ENCODE results near the gene CALN1. TPM values are rescaled to one million over a fixed set of nuclear protein-coding genes. Genes with fewer than 3 reads are reported as not detected.

The CALN1 gene
- polyA plus RNA-seq, 3 donors = under 0.01 TPM; not detected in 2

DNA sequence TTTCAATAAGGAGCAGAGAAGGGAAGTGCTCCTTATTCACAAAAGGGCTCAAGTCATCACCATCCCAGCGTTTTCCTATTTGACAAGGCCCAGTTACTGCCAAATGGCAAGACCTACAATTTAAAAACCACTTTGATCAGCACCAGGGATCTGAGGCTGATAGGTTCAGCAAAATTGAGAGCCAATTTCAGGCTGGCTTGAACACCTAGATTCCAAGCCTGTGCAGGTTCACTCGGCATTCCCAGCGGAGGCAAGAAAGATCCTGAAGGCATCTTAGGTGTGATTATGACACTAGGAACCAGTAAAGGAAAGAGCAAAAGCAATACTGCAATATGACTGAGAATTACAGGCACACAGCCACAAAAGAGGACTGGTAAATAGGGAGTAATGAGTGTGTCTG, 441.4 kb downstream of the CALN1 start:
- TF ChIP-seq, protein P1, sequence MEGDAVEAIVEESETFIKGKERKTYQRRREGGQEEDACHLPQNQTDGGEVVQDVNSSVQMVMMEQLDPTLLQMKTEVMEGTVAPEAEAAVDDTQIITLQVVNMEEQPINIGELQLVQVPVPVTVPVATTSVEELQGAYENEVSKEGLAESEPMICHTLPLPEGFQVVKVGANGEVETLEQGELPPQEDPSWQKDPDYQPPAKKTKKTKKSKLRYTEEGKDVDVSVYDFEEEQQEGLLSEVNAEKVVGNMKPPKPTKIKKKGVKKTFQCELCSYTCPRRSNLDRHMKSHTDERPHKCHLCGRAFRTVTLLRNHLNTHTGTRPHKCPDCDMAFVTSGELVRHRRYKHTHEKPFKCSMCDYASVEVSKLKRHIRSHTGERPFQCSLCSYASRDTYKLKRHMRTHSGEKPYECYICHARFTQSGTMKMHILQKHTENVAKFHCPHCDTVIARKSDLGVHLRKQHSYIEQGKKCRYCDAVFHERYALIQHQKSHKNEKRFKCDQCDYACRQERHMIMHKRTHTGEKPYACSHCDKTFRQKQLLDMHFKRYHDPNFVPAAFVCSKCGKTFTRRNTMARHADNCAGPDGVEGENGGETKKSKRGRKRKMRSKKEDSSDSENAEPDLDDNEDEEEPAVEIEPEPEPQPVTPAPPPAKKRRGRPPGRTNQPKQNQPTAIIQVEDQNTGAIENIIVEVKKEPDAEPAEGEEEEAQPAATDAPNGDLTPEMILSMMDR (IDR thresholded peaks at IDR 0.05) = no peak
- Mint-ChIP-seq H3K27ac (no peak overlapping the region), H3K27me3 (ENCODE audit: low read depth in 3 of 3) (no peaks in the 10 kb centered on the region), H3K9me3 (peaks cover 0 to 3% (median 0%) of the 10 kb centered on the region in 7 donors), H3K4me3 (no peak overlapping the region), H3K36me3 (no peaks in the 10 kb centered on the region), H3K4me1 (no peaks in the 10 kb centered on the region)
- no peaks in the 10 kb centered on the region for H4K20me1 ChIP-seq (ENCODE audit: insufficient read depth, low read length)
- H3K4me3 ChIP-seq (replicated peaks in 1 of 3; ENCODE audit: low read depth in 2 of 3, low read length in 3 of 3) = no peak overlapping the region
- no peaks in the 10 kb centered on the region for H3K9me3 ChIP-seq (replicated peaks in 1 of 2; ENCODE audit: control insufficient read depth in 1 of 2, insufficient read depth in 1 of 2, low read length in 2 of 2)
- no peaks in the 10 kb centered on the region for H3K36me3 ChIP-seq (replicated peaks in 1 of 2; ENCODE audit: control insufficient read depth in 1 of 2, insufficient read depth in 2 of 2, low read length in 2 of 2)
- WGBS (ENCODE audit: insufficient coverage) = 93% methylated on average over 2 of the region's 3 CpGs
- no peak overlapping the region for H3K9ac ChIP-seq (ENCODE audit: insufficient read depth, low read length, poor library complexity, severe bottlenecking)
- no peak overlapping the region for H3K4me2 ChIP-seq (replicated peaks; ENCODE audit: extremely low read depth, low read length, poor library complexity, severe bottlenecking)
- no peaks in the 10 kb centered on the region for H3K27me3 ChIP-seq (ENCODE audit: control insufficient read depth in 2 of 2, insufficient read depth in 2 of 2, low read length in 2 of 2)
- no peak for DNase-seq
- no peak overlapping the region for H3K27ac ChIP-seq (ENCODE audit: low read depth in 1 of 2, low read length in 2 of 2)
- intact Hi-C loops (cut with micrococcal nuclease) = no loop called here
- no peak overlapping the region for H2AFZ ChIP-seq (ENCODE audit: insufficient read depth, low read depth, low read length, poor library complexity, severe bottlenecking)
- H3K79me2 ChIP-seq (ENCODE audit: insufficient read depth, low read length) = no peaks in the 10 kb centered on the region
- H3K4me1 ChIP-seq (ENCODE audit: control insufficient read depth in 1 of 2, insufficient read depth in 2 of 2, low read length in 2 of 2) = no peaks in the 10 kb centered on the region

DNA sequence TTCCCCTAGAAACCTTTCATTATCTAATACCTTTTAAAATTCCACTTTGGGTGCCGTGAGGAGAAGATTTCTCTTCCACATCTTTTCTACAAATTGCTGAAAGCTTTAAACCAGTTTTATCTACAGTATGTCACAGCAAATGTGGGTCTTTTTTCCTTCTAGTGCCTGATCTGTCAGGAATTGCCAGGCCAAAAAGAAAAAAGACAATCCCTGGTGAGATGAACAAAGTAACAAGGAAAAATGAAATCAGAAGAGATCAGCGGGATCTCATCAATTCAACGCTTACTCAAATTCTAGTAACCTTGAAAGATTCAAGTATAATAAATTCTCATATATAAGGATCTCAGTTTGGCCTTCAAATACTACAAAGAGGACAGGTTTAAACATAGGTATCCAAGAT, 449.5 kb downstream of the CALN1 start:
- Mint-ChIP-seq H3K4me3 (no peak overlapping the region), H3K4me1 (no peaks in the 10 kb centered on the region), H3K27ac (no peak overlapping the region), H3K9me3 (peaks cover 0 to 5% (median 0%) of the 10 kb centered on the region in 7 donors), H3K36me3 (no peaks in the 10 kb centered on the region), H3K27me3 (ENCODE audit: low read depth in 3 of 3) (peaks cover 0 to 6% (median 0%) of the 10 kb centered on the region in 3 donors)
- H3K4me2 ChIP-seq (replicated peaks; ENCODE audit: extremely low read depth, low read length, poor library complexity, severe bottlenecking) = no peak overlapping the region
- no peaks in the 10 kb centered on the region for H3K36me3 ChIP-seq (replicated peaks in 1 of 2; ENCODE audit: control insufficient read depth in 1 of 2, insufficient read depth in 2 of 2, low read length in 2 of 2)
- no peaks in the 10 kb centered on the region for H3K4me1 ChIP-seq (ENCODE audit: control insufficient read depth in 1 of 2, insufficient read depth in 2 of 2, low read length in 2 of 2)
- no peaks in the 10 kb centered on the region for H4K20me1 ChIP-seq (ENCODE audit: insufficient read depth, low read length)
- WGBS (ENCODE audit: insufficient coverage) = no CpG with 5 or more reads among the region's 3 CpGs
- H3K27ac ChIP-seq (ENCODE audit: low read depth in 1 of 2, low read length in 2 of 2) = no peak overlapping the region
- H3K4me3 ChIP-seq (replicated peaks in 1 of 3; ENCODE audit: low read depth in 2 of 3, low read length in 3 of 3) = no peak overlapping the region
- H2AFZ ChIP-seq (ENCODE audit: insufficient read depth, low read depth, low read length, poor library complexity, severe bottlenecking) = no peak overlapping the region
- H3K79me2 ChIP-seq (ENCODE audit: insufficient read depth, low read length) = no peaks in the 10 kb centered on the region
- H3K27me3 ChIP-seq (ENCODE audit: control insufficient read depth in 2 of 2, insufficient read depth in 2 of 2, low read length in 2 of 2) = no peaks in the 10 kb centered on the region
- intact Hi-C loops (cut with micrococcal nuclease) = no loop called here
- TF ChIP-seq, protein P1 (IDR thresholded peaks at IDR 0.05) = no peak
- no peak overlapping the region for H3K9ac ChIP-seq (ENCODE audit: insufficient read depth, low read length, poor library complexity, severe bottlenecking)
- no peaks in the 10 kb centered on the region for H3K9me3 ChIP-seq (replicated peaks in 1 of 2; ENCODE audit: control insufficient read depth in 1 of 2, insufficient read depth in 1 of 2, low read length in 2 of 2)
- no peak for DNase-seq

Data from CD14-positive monocyte (primary cell).